OCI-LY7 (cell line): ENCODE measurements around the gene RIMBP3C. TPM values are rescaled to one million over a fixed set of nuclear protein-coding genes. Genes with fewer than 3 reads are reported as not detected.

Experiments used
- BruUV-seq: library from RNA; stranded (reverse); fragments of 400-500 nt; replicated peaks from 2 replicates; lab custom pipeline; 2021; lab: Mats Ljungman, UMichigan
- CTCF ChIA-PET: fragments of 300-600 bp; sonication (Branson Sonifier 250); formaldehyde crosslinking; loops from one replicate; lab custom pipeline; 2022; ENCODE audit warnings: antibody characterized with exemption; ENCODE audit not compliant: unreplicated experiment; lab: Charles Lee
- POLR2A ChIA-PET: fragments of 300-600 bp; sonication (Branson Sonifier 250); formaldehyde crosslinking; loops from one replicate; lab custom pipeline; 2022; ENCODE audit warnings: antibody characterized with exemption; lab: Charles Lee
- DNase-seq: peaks from one replicate; pipeline ENCODE4 v3.0.0-alpha.2; 2015; ENCODE audit warnings: low spot score
- H2AFZ ChIP-seq: fragments of 200-600 bp; sonication (generic), shearing (Covaris generic); 2 replicates; pipeline ENCODE4 v1.6.1; 2014; ENCODE audit warnings: mild to moderate bottlenecking, antibody characterized with exemption, low read length, moderate library complexity
- H3K27ac ChIP-seq: fragments of 200-600 bp; sonication (generic); 2 replicates; pipeline ENCODE4 v1.5.1; 2014; ENCODE audit warnings: mixed run types, low read depth, mild to moderate bottlenecking, moderate library complexity, low read length, inconsistent platforms; ENCODE audit not compliant: poor library complexity, severe bottlenecking
- H3K36me3 ChIP-seq: fragments of 200-600 bp; sonication (generic); 2 replicates; pipeline ENCODE4 v1.6.1; 2014; ENCODE audit warnings: mild to moderate bottlenecking, antibody characterized with exemption, low read length, moderate library complexity, mixed read lengths; ENCODE audit not compliant: insufficient read depth
- H3K4me1 ChIP-seq: fragments of 200-600 bp; sonication (generic); 2 replicates; pipeline ENCODE4 v1.5.1; 2014; ENCODE audit warnings: mild to moderate bottlenecking, low read length; ENCODE audit not compliant: insufficient read depth, poor library complexity, severe bottlenecking
- H3K4me2 ChIP-seq: fragments of 200-600 bp; sonication (generic); 2 replicates; pipeline ENCODE4 v1.6.1; 2014; ENCODE audit warnings: mild to moderate bottlenecking, low read length
- H3K4me3 ChIP-seq: fragments of 200-600 bp; sonication (generic); 2 replicates; pipeline ENCODE4 v1.5.1; 2014; ENCODE audit warnings: mild to moderate bottlenecking, low read depth, low read length; ENCODE audit not compliant: poor library complexity, severe bottlenecking
- H3K79me2 ChIP-seq: fragments of 200-600 bp; sonication (generic); 2 replicates; pipeline ENCODE4 v1.6.1; 2016; ENCODE audit warnings: low read depth, mild to moderate bottlenecking, low read length, moderate library complexity, mixed read lengths; ENCODE audit not compliant: insufficient read depth
- H3K9me2 ChIP-seq: fragments of 200-600 bp; sonication (generic); 2 replicates; pipeline ENCODE4 v1.6.1; 2016; ENCODE audit warnings: mild to moderate bottlenecking, low read length, mixed read lengths; ENCODE audit not compliant: insufficient read depth
- H3K9me3 ChIP-seq: fragments of 200-600 bp; sonication (generic); 2 replicates; pipeline ENCODE4 v1.6.1; 2014; ENCODE audit warnings: mild to moderate bottlenecking, mixed run types, low read length, mixed read lengths
- H4K20me1 ChIP-seq: fragments of 200-600 bp; sonication (generic); 2 replicates; pipeline ENCODE4 v1.6.1; 2014; ENCODE audit warnings: mild to moderate bottlenecking, antibody characterized with exemption, low read length, moderate library complexity, mixed read lengths; ENCODE audit not compliant: insufficient read depth
- EZH2phosphoT487 ChIP-seq: fragments of 200-600 bp; sonication (generic); IDR thresholded peaks from 2 replicates; pipeline ENCODE4 v1.6.1; 2018; ENCODE audit warnings: low read depth, borderline replicate concordance, mild to moderate bottlenecking, mixed run types, antibody characterized with exemption, low read length, moderate library complexity, mixed read lengths
- intact Hi-C: fragments of 100-400 bp; cut with micrococcal nuclease; formaldehyde crosslinking; loops from one replicate; pipeline ENCODE4 v1.10.0; 2022; ENCODE audit not compliant: unreplicated experiment
- total RNA-seq, 2 experiments: library from RNA; depleted of rRNA in 1 of 2; stranded (reverse); fragments of >200 nt in 1 of 2; shearing (Covaris generic) in 1 of 2; gene quantifications; 2 replicates each; pipeline ENCODE4 v1.2.3, GENCODE V29; 2014 to 2022
- TF ChIP-seq, protein P1 (sequence below): fragments of 200-600 bp; sonication (generic); conservative IDR thresholded peaks from 2 replicates; pipeline ENCODE4 v1.5.1; 2014; ENCODE audit warnings: mild to moderate bottlenecking, antibody characterized with exemption, low read length, moderate library complexity, mixed read lengths

The RIMBP3C gene
- total RNA-seq, 2 experiments from 2014 or later = 0.69 to 2.0 TPM

DNA sequence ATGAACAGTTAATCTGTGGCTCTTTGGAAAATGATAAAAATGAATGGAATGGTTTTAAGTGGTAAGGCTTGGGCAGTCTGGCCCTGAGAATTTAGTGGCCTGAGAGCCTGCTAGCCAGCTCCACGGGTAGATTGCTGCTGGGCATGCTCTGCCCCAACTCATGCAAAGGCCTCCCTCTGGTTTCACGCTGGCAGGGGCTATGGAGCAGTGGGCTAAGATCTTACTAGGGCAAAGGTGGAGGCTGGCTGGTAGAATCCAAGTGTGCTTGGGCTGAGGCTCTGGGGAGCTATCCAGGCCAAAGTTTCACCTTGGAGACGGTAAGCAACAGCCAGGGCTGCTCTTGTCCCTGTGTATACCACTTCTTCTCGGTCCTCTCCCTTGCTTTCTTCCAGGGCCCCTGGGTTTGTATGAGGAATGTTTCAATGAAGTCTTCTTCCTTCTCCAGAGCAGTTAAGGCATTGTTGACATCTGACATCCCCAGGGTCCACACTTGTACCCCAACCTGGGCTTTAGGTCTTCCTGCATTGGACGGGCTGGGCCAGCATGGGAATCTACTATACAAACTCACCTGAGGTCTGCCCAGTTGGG lies 43.7 kb upstream of the RIMBP3C start:
- TSS peak; percentile 24 for BruUV-seq

DNA sequence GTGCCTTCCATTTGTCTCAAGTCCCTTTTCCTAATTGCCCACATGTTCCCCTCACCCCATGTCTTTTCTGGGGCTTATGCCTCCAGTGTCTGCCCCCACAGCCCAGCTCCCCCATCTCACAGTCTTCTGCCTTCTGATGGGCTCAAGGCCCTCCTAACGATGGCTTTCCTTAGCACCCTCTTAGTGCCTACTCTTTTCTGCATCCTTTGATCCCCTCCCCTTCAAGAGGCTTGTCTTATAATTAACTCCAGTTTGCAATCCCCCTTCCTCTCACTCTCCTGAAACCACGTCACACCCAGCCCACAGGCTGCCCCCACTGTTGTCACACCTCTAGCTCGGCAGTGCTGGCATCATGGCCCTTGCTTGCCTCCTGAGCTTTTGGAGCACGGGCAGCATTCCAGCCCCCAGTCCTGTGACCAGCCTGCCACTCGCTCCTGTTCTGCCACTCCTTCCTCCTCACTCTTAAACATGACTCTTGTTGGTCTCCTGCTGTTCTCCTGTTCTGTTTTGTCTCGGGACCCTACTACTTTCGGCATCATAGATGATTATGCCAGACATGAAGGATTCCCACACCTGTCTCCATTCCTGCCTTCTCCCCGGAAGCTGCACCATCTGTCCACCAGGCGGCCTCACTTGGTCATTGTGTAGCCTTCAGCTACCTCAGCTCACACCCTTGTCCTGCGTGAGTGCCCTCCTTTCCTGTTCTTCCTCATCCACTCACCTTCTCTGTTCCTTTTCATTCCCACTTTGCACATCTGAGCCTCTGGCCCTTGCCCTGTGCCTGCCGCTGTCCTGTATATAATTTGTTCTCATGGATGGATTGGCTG lies 42.4 kb upstream of the RIMBP3C start:
- no TSS peak for BruUV-seq
- no peak overlapping the region for H3K4me3 ChIP-seq
- H3K9me2 ChIP-seq = no peaks in the 10 kb centered on the region
- TF ChIP-seq EZH2phosphoT487 = no peak
- TF ChIP-seq, protein P1, sequence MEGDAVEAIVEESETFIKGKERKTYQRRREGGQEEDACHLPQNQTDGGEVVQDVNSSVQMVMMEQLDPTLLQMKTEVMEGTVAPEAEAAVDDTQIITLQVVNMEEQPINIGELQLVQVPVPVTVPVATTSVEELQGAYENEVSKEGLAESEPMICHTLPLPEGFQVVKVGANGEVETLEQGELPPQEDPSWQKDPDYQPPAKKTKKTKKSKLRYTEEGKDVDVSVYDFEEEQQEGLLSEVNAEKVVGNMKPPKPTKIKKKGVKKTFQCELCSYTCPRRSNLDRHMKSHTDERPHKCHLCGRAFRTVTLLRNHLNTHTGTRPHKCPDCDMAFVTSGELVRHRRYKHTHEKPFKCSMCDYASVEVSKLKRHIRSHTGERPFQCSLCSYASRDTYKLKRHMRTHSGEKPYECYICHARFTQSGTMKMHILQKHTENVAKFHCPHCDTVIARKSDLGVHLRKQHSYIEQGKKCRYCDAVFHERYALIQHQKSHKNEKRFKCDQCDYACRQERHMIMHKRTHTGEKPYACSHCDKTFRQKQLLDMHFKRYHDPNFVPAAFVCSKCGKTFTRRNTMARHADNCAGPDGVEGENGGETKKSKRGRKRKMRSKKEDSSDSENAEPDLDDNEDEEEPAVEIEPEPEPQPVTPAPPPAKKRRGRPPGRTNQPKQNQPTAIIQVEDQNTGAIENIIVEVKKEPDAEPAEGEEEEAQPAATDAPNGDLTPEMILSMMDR = peak; percentile 36; the same call in 1 of the 2 replicates
- no peak overlapping the region for H2AFZ ChIP-seq
- H4K20me1 ChIP-seq = peaks cover 34% of the 10 kb centered on the region
- ChIA-PET CTCF (interaction anchor here (0.7 to 0.9 kb wide), 2 partner anchors 11 to 13 kb away, joined by 3 to 6 read pairs; no protein-coding TSS in a partner anchor), POLR2A (interaction anchor here (0.7 kb wide), 1 partner anchor 11 kb away, joined by 4 read pairs; no protein-coding TSS in a partner anchor)
- DNase-seq = no peak
- no peaks in the 10 kb centered on the region for H3K9me3 ChIP-seq
- peaks cover 83% of the 10 kb centered on the region for H3K36me3 ChIP-seq
- H3K79me2 ChIP-seq = peaks cover 100% of the 10 kb centered on the region
- intact Hi-C loops = no loop called here
- H3K4me2 ChIP-seq = no peak overlapping the region
- peaks cover 36% of the 10 kb centered on the region for H3K4me1 ChIP-seq
- no peak overlapping the region for H3K27ac ChIP-seq

More for the DNA sequence above, 43.7 kb upstream of the RIMBP3C start:
- Histone ChIP-seq H3K4me3 (no peak overlapping the region), H3K9me2 (no peaks in the 10 kb centered on the region), H4K20me1 (peaks cover 28% of the 10 kb centered on the region), H3K27ac (no peak overlapping the region), H3K4me2 (no peak overlapping the region), H3K4me1 (peaks cover 25% of the 10 kb centered on the region), H3K79me2 (peaks cover 100% of the 10 kb centered on the region), H2AFZ (no peak overlapping the region), H3K9me3 (no peaks in the 10 kb centered on the region), H3K36me3 (peaks cover 88% of the 10 kb centered on the region)
- intact Hi-C loops = no loop called here
- no peak for DNase-seq
- no peak for TF ChIP-seq EZH2phosphoT487
- TF ChIP-seq, protein P1 = no peak
- POLR2A ChIA-PET = no interaction called here
- CTCF ChIA-PET = no interaction called here
